Upper lobe of right lung (tissue), 1 donor: ENCODE measurements around the gene SLC6A12. TPM values are rescaled to one million over a fixed set of nuclear protein-coding genes. Genes with fewer than 3 reads are reported as not detected.

Experiments
- ATAC-seq: fragments of 200-7000 bp; cut with Tn5 transposase; one replicate; pipeline ENCODE4 v1.9.1; 2020; ENCODE audit warnings: mild to moderate bottlenecking, moderate library complexity
- DNase-seq: peaks from one replicate; pipeline ENCODE4 v3.0.0-alpha.2; 2020
- H3K27ac ChIP-seq: fragments of 200-600 bp; one replicate; pipeline ENCODE4 v1.8.0; 2022
- H3K27me3 ChIP-seq: fragments of 200-600 bp; one replicate; pipeline ENCODE4 v1.8.0; 2022; ENCODE audit warnings: mild to moderate bottlenecking
- H3K36me3 ChIP-seq: fragments of 200-600 bp; one replicate; pipeline ENCODE4 v1.8.0; 2022
- H3K4me1 ChIP-seq: fragments of 200-600 bp; one replicate; pipeline ENCODE4 v1.8.0; 2022
- H3K4me3 ChIP-seq: fragments of 200-600 bp; one replicate; pipeline ENCODE4 v1.8.0; 2022; ENCODE audit warnings: mild to moderate bottlenecking
- H3K9me3 ChIP-seq: fragments of 200-600 bp; one replicate; pipeline ENCODE4 v1.8.0; 2022
- CTCF ChIP-seq: fragments of 200-600 bp; IDR thresholded peaks from one replicate; pipeline ENCODE4 v1.8.0; 2022; ENCODE audit warnings: antibody characterized with exemption
- intact Hi-C: fragments of 100-400 bp; cut with DNase I; formaldehyde crosslinking; loops from one replicate; pipeline ENCODE4 v1.11.0; 2022
- total RNA-seq: library from RNA; stranded (reverse); fragmentation: NEBNext Ultra II Directional; extraction: Animal tissue kit (Norgen Biotek cat#: 25700); gene quantifications from one replicate; pipeline ENCODE4 v1.2.1, GENCODE V29; 2021
- donor health status: DM: no; HTN: yes; CAD: no; lungs with severe emphysema.

The SLC6A12 gene
- total RNA-seq, 1 donor from 2014 or later, result 11.1 TPM

GRCh38 chr12:140162-140561 lies 73.8 kb downstream of the SLC6A12 start:
- H3K4me3 ChIP-seq, result no peak overlapping the region
- intact Hi-C loops, result no loop called here

More at GRCh38 chr12:140162-140561, 73.8 kb downstream of the SLC6A12 start:
- no peak for DNase-seq
- TF ChIP-seq CTCF, result no peak
- H3K27me3 ChIP-seq, result peaks cover 15% of the 10 kb centered on the region
- H3K9me3 ChIP-seq, result no peaks in the 10 kb centered on the region
- no peak for ATAC-seq
- H3K27ac ChIP-seq, result no peak overlapping the region
- no peaks in the 10 kb centered on the region for H3K36me3 ChIP-seq
- peaks cover 7% of the 10 kb centered on the region for H3K4me1 ChIP-seq

Other genes starting within 250 kb of the SLC6A12 start
- gene IQSEC3, start 147.4 kb downstream of the SLC6A12 start, total RNA-seq, result 4.6 TPM
- 3.9 TPM for gene SLC6A13, start 48.7 kb upstream of the SLC6A12 start, total RNA-seq
- gene KDM5A, start 175.2 kb upstream of the SLC6A12 start, total RNA-seq, result 72.0 TPM
- gene CCDC77, start 187.5 kb upstream of the SLC6A12 start, total RNA-seq, result 5.7 TPM
- 14.0 TPM for gene B4GALNT3, start 245.8 kb upstream of the SLC6A12 start, total RNA-seq